GM13977 (cell line): Measurements from ENCODE around the gene ETNK1.

Experiments
- DNase-seq: peaks from one replicate; pipeline ENCODE4 v3.0.0; 2012; ENCODE audit warnings: low spot score
- CTCF ChIP-seq: IDR thresholded peaks from 2 replicates; pipeline ENCODE4 v1.5.1; 2012; ENCODE audit warnings: mild to moderate bottlenecking, control low read depth; ENCODE audit not compliant: insufficient read depth; ENCODE audit errors: extremely low read depth, missing control alignments
- in situ Hi-C: fragments of 300-500 bp; cut with MboI; formaldehyde crosslinking; loops from one replicate; pipeline ENCODE4 v1.12.0; 2022; ENCODE audit warnings: low sequenced_read_pairs, low pct_unique_long_range_greater_than_20kb, mixed read lengths, inconsistent platforms; ENCODE audit not compliant: unreplicated experiment

ETNK1 gene

DNA sequence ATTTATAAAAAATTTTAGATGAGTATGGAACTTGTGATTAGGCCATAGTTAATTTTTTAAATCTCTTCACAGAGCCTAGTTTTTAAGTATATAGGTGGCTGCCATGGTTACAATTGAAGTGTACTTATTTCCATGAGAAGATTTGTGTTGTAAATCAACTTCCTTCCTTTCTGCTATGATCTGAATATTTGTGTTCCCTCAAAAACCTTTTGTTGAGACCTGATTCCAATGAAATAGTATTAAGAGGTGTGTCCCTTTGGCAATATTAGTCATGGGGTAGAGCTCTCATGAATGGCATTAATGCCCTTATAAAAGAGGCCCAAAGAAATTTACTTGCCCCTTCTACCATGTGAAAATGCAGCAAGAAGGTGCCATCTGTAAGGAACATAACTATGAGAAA lies 28.8 kb downstream of the ETNK1 start:
- TF ChIP-seq CTCF = no peak

DNA sequence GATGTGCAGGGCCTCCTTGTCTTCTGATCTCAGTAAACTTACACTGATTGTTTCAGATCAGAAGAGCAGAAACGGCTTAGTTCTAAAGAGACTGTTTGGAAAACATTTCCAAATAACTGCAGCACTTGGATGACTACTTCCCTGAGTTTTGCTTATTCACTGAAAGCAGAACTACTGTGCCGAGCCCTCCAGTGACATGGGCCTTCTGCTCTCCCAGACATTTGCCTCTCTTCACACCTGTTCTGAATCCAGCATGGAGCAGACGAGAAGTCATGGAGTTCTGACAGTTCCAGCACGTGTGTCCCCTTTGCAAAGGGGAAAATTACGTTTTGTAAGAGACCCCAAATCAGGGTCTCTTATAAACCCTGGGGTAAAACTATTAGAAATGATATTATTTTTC lies 31.4 kb downstream of the ETNK1 start:
- no peak for DNase-seq
- in situ Hi-C loops = no loop called here
- no peak for TF ChIP-seq CTCF

More for the DNA sequence above, 28.8 kb downstream of the ETNK1 start:
- no peak for DNase-seq
- in situ Hi-C loops = no loop called here

DNA sequence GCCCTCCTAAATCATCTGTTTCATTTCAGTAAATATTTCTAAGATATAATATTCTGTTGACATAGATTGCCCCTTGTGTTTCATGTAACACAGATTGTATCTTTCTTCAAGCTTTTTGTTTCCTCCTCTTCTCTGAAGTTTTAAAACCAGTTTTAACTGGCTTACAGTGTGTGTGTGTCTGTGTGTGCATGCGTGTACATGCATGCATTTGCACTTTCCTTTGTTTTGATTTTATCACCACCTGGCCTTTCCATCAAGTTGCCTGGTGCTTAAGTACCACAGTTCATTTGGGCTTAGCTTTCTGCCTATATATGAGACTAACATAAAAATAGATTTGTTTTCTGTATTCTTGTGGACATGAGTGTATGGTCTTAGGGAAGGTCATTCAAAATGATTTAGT lies 31.9 kb downstream of the ETNK1 start:
- TF ChIP-seq CTCF = no peak
- in situ Hi-C loops = no loop called here
- no peak for DNase-seq

DNA sequence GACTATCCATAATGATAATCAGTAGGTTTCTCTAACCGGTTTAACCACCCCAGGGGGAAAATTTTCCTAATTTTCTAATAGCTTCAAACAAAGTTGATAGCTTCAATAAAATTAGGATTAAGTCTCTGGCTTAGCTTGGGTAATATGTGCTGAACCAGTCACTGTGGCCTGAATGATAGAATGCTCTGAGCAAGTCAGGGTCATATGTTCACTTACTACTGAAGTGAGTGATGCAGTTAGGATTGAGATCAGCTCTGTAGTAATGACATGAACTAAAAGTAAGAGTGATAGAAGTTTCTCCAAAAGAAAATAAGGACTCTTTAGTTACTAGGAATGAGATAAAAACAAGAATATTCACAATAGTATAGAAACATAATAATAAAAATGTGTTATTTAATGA lies 32.6 kb downstream of the ETNK1 start:
- TF ChIP-seq CTCF = no peak
- no peak for DNase-seq
- in situ Hi-C loops = no loop called here

DNA sequence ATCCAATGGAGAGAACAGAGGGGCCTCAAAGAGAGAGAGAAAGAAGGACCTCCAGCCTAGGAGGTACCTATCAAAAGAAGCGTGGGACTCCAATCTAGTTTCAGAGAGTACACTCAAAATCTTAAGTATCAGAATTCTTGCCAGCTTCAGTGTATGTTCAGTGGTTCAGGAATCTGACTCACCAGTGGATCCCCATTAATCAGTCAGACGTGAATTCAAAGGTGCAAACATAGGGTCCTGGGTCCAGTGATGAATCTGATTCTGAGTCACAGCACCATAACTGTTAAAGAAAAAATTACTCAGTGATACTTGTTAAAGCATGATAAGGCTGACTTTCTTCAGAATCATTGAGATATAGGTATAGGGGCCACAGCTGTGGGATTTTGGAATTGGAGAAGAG lies 33.2 kb downstream of the ETNK1 start:
- in situ Hi-C loops = no loop called here
- no peak for DNase-seq
- no peak for TF ChIP-seq CTCF

DNA sequence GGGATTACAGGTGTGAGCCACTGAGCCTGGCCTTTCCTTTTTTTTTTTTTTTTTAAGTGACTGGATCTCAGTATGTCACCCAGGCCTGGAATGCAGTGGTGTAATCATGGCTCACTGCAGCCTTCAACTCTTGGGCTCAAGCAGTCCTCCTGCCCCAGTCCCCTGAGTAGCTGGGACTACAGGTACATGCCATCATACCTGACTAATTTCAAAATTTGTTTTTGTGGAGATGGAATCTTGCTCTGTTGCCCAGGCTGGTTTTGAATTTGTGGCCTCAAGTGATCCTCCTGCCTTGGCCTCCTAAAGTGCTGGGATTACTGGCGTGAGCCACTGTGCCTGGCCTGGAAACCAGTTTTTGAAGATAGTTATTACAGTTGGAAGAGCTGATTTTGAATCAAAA lies 37.4 kb downstream of the ETNK1 start:
- TF ChIP-seq CTCF = no peak
- DNase-seq = no peak
- in situ Hi-C loops = no loop called here

GRCh38 chr12:22665476-22665875 lies 40.5 kb downstream of the ETNK1 start:
- no peak for TF ChIP-seq CTCF
- no peak for DNase-seq
- in situ Hi-C loops = no loop called here
